ENCODE data around the gene CT47C1. TPM values are rescaled to one million over a fixed set of nuclear protein-coding genes. Genes with fewer than 3 reads are reported as not detected.
A peak's percentile ranks its signal among the peaks of the same experiment; 100 is the strongest.

Gene CT47C1
- total and polyA plus RNA-seq, 2 of the 13 experiments (the other 11 are each of a cell fraction or from before 2014, with no cell fraction given), result not detected

- TF ChIP-seq ZNF512B (CRISPR knock-in tag; IDR thresholded peaks at IDR 0.05; ENCODE audit: borderline replicate concordance) (no peak), CENPT (CRISPR knock-in tag; IDR thresholded peaks at IDR 0.05; ENCODE audit: low read depth) (no peak), ZBTB49 (CRISPR knock-in tag; IDR thresholded peaks at IDR 0.05; ENCODE audit: borderline replicate concordance) (no peak), TEAD2 (CRISPR knock-in tag; IDR thresholded peaks at IDR 0.05) (no peak), KAT7 (CRISPR knock-in tag; IDR thresholded peaks at IDR 0.05; ENCODE audit: borderline replicate concordance) (no peak), ZFP36L1 (CRISPR knock-in tag; IDR thresholded peaks at IDR 0.05) (no peak), ZNF546 (CRISPR knock-in tag; conservative IDR thresholded peaks at IDR 0.05) (no peak), KMT2A (CRISPR knock-in tag; IDR thresholded peaks at IDR 0.05) (no peak), NKX3-1 (CRISPR knock-in tag; IDR thresholded peaks at IDR 0.05) (no peak), CBX1 (IDR thresholded peaks at IDR 0.05; ENCODE audit: low read depth) (no peak), POGK (CRISPR knock-in tag; conservative IDR thresholded peaks at IDR 0.05) (no peak), HNF4A (CRISPR knock-in tag; IDR thresholded peaks at IDR 0.05) (peak; percentile 57; the same call in 1 of the 2 replicates), FOXA3 (CRISPR knock-in tag; IDR thresholded peaks at IDR 0.05) (no peak), REPIN1 (CRISPR knock-in tag; IDR thresholded peaks at IDR 0.05; ENCODE audit: borderline replicate concordance, low read depth) (no peak), FOSL2 (CRISPR knock-in tag; IDR thresholded peaks at IDR 0.05) (peak; percentile 99), MXI1 (IDR thresholded peaks at IDR 0.05; ENCODE audit: borderline replicate concordance, low read depth, low read length) (no peak), NFKB2 (CRISPR knock-in tag; IDR thresholded peaks at IDR 0.05; ENCODE audit: borderline replicate concordance) (no peak), RNF2 (conservative IDR thresholded peaks at IDR 0.05; ENCODE audit: low read depth) (no peak), PRDM4 (CRISPR knock-in tag; IDR thresholded peaks at IDR 0.05; ENCODE audit: borderline replicate concordance) (no peak), ZSCAN12 (CRISPR knock-in tag; IDR thresholded peaks at IDR 0.05) (no peak), DNMT1 (CRISPR knock-in tag; IDR thresholded peaks at IDR 0.05) (no peak), TCF7L2 (IDR thresholded peaks at IDR 0.05; ENCODE audit: low read depth, low read length) (no peak), ZFYVE20 (CRISPR knock-in tag; IDR thresholded peaks at IDR 0.05; ENCODE audit: borderline replicate concordance, low read depth) (no peak)
Measured at GRCh38 chrX:119041175-119041574, 31.6 kb upstream of the CT47C1 start (continued).

Data from HepG2 (cell line).